Inflammatory macrophage (primary cell): ENCODE measurements around the gene XXYLT1.
A peak's percentile ranks its signal among the peaks of the same experiment; 100 is the strongest.
"Not testable (repeated sequence)": the region's sequence is repeated elsewhere in the genome, so short reads cannot be mapped to it uniquely, and the experiment has no call there.

ENCODE experiments used
- DNase-seq, 2 donors: peaks; one replicate each; pipeline ENCODE4 v3.0.0-alpha.2; 2020 to 2022
- total RNA-seq, 18 experiments: gene quantifications; one replicate each; lab custom pipeline; 2026; ENCODE audit warnings: mixed read lengths in 6 of 18, inconsistent platforms in 2 of 18; lab: John Stamatoyannopoulos, UW

The XXYLT1 gene
- 2.7 to 29.9 (median 13.6) reads per million in 18 experiments for total RNA-seq

GRCh38 chr3:195270817-195271409, at the start of gene XXYLT1:
TSS of gene XXYLT1 (minus strand) at chr3:195271159. CDS start at chr3:195271058, 101 bp downstream.
- DNase-seq = peak; percentile 78 to 89

GRCh38 chr3:195319060-195319459, 48.1 kb upstream of the XXYLT1 start:
- DNase-seq = no peak

GRCh38 chr3:195312714-195313113, 41.8 kb upstream of the XXYLT1 start:
- DNase-seq = no peak

GRCh38 chr3:195307711-195308110, 36.8 kb upstream of the XXYLT1 start:
- DNase-seq = no peak

GRCh38 chr3:195306369-195306768, 35.4 kb upstream of the XXYLT1 start:
- DNase-seq = no peak

- no peak for DNase-seq
These were observed 31.5 kb upstream of the XXYLT1 start for GRCh38 chr3:195302431-195302830.

- DNase-seq = no peak
These were observed 26.5 kb upstream of the XXYLT1 start for GRCh38 chr3:195297446-195297845.

- DNase-seq = no peak
These were observed 25.7 kb upstream of the XXYLT1 start for GRCh38 chr3:195296662-195297061.

GRCh38 chr3:195291121-195291520, 20.2 kb upstream of the XXYLT1 start:
- no peak for DNase-seq

GRCh38 chr3:195290643-195291042, 19.7 kb upstream of the XXYLT1 start:
- not testable (repeated sequence) for DNase-seq

- DNase-seq = no peak
These were observed 15.3 kb upstream of the XXYLT1 start for GRCh38 chr3:195286115-195286872.

- no peak for DNase-seq
These were observed 14.4 kb upstream of the XXYLT1 start for GRCh38 chr3:195285372-195285771.

- DNase-seq = no peak
These were observed 13.9 kb upstream of the XXYLT1 start for GRCh38 chr3:195284842-195285241.

- DNase-seq = no peak
These were observed 12.0 kb upstream of the XXYLT1 start for GRCh38 chr3:195282961-195283360.

- DNase-seq = no peak
These were observed 3.5 kb upstream of the XXYLT1 start for GRCh38 chr3:195274259-195274966.

- peak; percentile 81 to 85 for DNase-seq
These were observed 668 bp upstream of the XXYLT1 start for GRCh38 chr3:195271410-195272243.

GRCh38 chr3:195270079-195270816, 711 bp downstream of the XXYLT1 start:
- DNase-seq = peak in 1 of 2 donors; percentile 10

GRCh38 chr3:195269375-195270078, 1.4 kb downstream of the XXYLT1 start:
- peak; percentile 58 to 60 for DNase-seq

GRCh38 chr3:195268576-195269309, 2.2 kb downstream of the XXYLT1 start:
- no peak for DNase-seq

GRCh38 chr3:195267096-195267495, 3.9 kb downstream of the XXYLT1 start:
- no peak for DNase-seq
